CD1c-positive myeloid dendritic cell (primary cell): ENCODE results near the gene EXOC6B.
"Not testable (repeated sequence)": the region's sequence is repeated elsewhere in the genome, so short reads cannot be mapped to it uniquely, and the experiment has no call there.

Experiments used
- DNase-seq: peaks from one replicate; pipeline ENCODE4 v3.0.0-alpha.2; 2016; ENCODE audit errors: extremely low spot score

Gene EXOC6B

GRCh38 chr2:72548081-72548764, 277.6 kb downstream of the EXOC6B start:
- no peak for DNase-seq

GRCh38 chr2:72545790-72546189, 280.0 kb downstream of the EXOC6B start:
- no peak for DNase-seq

GRCh38 chr2:72544554-72544953, 281.3 kb downstream of the EXOC6B start:
- no peak for DNase-seq

- DNase-seq = no peak
Observed at GRCh38 chr2:72543497-72544216, 282.2 kb downstream of the EXOC6B start.

- no peak for DNase-seq
Observed at GRCh38 chr2:72539071-72539552, 286.7 kb downstream of the EXOC6B start.

GRCh38 chr2:72538486-72538885, 287.3 kb downstream of the EXOC6B start:
- DNase-seq = no peak

- DNase-seq = not testable (repeated sequence)
Observed at GRCh38 chr2:72535586-72535985, 290.2 kb downstream of the EXOC6B start.

GRCh38 chr2:72533765-72534164, 292.1 kb downstream of the EXOC6B start:
- no peak for DNase-seq

- no peak for DNase-seq
Observed at GRCh38 chr2:72527424-72527823, 298.4 kb downstream of the EXOC6B start.

- no peak for DNase-seq
Observed at GRCh38 chr2:72526623-72527022, 299.2 kb downstream of the EXOC6B start.

- no peak for DNase-seq
Observed at GRCh38 chr2:72524071-72524470, 301.8 kb downstream of the EXOC6B start.

GRCh38 chr2:72515696-72516095, 310.1 kb downstream of the EXOC6B start:
- DNase-seq = no peak

- DNase-seq = no peak
Observed at GRCh38 chr2:72513011-72513410, 312.8 kb downstream of the EXOC6B start.

GRCh38 chr2:72512376-72512775, 313.5 kb downstream of the EXOC6B start:
- no peak for DNase-seq

- no peak for DNase-seq
Observed at GRCh38 chr2:72511906-72512305, 313.9 kb downstream of the EXOC6B start.

- no peak for DNase-seq
Observed at GRCh38 chr2:72497763-72498162, 328.1 kb downstream of the EXOC6B start.

- DNase-seq = no peak
Observed at GRCh38 chr2:72496479-72496878, 329.4 kb downstream of the EXOC6B start.

GRCh38 chr2:72494392-72494791, 331.4 kb downstream of the EXOC6B start:
- no peak for DNase-seq

- not testable (repeated sequence) for DNase-seq
Observed at GRCh38 chr2:72484622-72485021, 341.2 kb downstream of the EXOC6B start.

GRCh38 chr2:72483346-72483745, 342.5 kb downstream of the EXOC6B start:
- no peak for DNase-seq

GRCh38 chr2:72475246-72475645, 350.6 kb downstream of the EXOC6B start:
- DNase-seq = no peak

- DNase-seq = no peak
Observed at GRCh38 chr2:72457801-72458516, 367.9 kb downstream of the EXOC6B start.

- no peak for DNase-seq
Observed at GRCh38 chr2:72454189-72454588, 371.6 kb downstream of the EXOC6B start.
